Dermis microvascular lymphatic vessel endothelial cell (primary cell): ENCODE data around the gene ALDOA. TPM values are rescaled to one million over a fixed set of nuclear protein-coding genes. Genes with fewer than 3 reads are reported as not detected.
A peak's percentile ranks its signal among the peaks of the same experiment; 100 is the strongest.

ENCODE experiments used
- DNase-seq, 2 donors: peaks; one replicate each; pipeline versions ENCODE4 v3.0.0 to v3.0.0-alpha.2; 2010; ENCODE audit warnings: low read depth in 2 of 2
- total RNA-seq: library from RNA; depleted of rRNA; stranded (reverse); fragments of >200 nt; gene quantifications from 2 replicates; pipeline ENCODE4 v1.2.1, GENCODE V29; 2014

ALDOA gene
- total RNA-seq, 1 donor from 2014 or later = 225 TPM

- DNase-seq = no peak
These were observed 23.5 kb downstream of the ALDOA start for GRCh38 chr16:30088832-30089624.

GRCh38 chr16:30090610-30091331 is 25.2 kb downstream of the ALDOA start:
- no peak for DNase-seq

GRCh38 chr16:30091474-30092372 is 26.2 kb downstream of the ALDOA start, which contains the start of gene TBX6:
Gene TBX6, minus strand, starts transcription at chr16:30091924. Its CDS starts 731 bp downstream, at chr16:30091193.
- peak; percentile 73 to 93 for DNase-seq

- DNase-seq = peak; percentile 91 to 95
These were observed 26.9 kb downstream of the ALDOA start for GRCh38 chr16:30092373-30093010.

- no peak for DNase-seq
These were observed 29.1 kb downstream of the ALDOA start for GRCh38 chr16:30094541-30095165.

- DNase-seq = no peak
These were observed 29.9 kb downstream of the ALDOA start for GRCh38 chr16:30095166-30096078.

GRCh38 chr16:30096105-30096861 is 30.7 kb downstream of the ALDOA start, which contains the start of gene YPEL3:
Gene YPEL3, minus strand, starts transcription at chr16:30096213. Its CDS starts 731 bp downstream, at chr16:30095482.
- DNase-seq = peak; percentile 75 to 92

GRCh38 chr16:30096862-30097563 is 31.5 kb downstream of the ALDOA start:
- no peak for DNase-seq

GRCh38 chr16:30104090-30104489 is 38.5 kb downstream of the ALDOA start:
- no peak for DNase-seq

- DNase-seq = no peak
These were observed 38.9 kb downstream of the ALDOA start for GRCh38 chr16:30104492-30104891.

GRCh38 chr16:30108059-30108850 is 42.7 kb downstream of the ALDOA start:
- DNase-seq = no peak

- DNase-seq = no peak
These were observed 45.1 kb downstream of the ALDOA start for GRCh38 chr16:30110661-30111060.

- peak; percentile 30 to 73 for DNase-seq
These were observed 46.9 kb downstream of the ALDOA start for GRCh38 chr16:30112197-30113030.

GRCh38 chr16:30113031-30113710 is 47.6 kb downstream of the ALDOA start, which contains the start of gene GDPD3:
Gene GDPD3, minus strand, starts transcription at chr16:30113537. Its CDS starts 59 bp downstream, at chr16:30113478.
- DNase-seq = no peak

- DNase-seq = no peak
These were observed 48.3 kb downstream of the ALDOA start for GRCh38 chr16:30113711-30114333.
